HEK293 (cell line): ENCODE measurements around the gene CCDC7.

Source experiments
- MEIS1 ChIP-seq: sonication (generic); formaldehyde crosslinking; IDR thresholded peaks from 2 replicates; pipeline ENCODE4 v1.8.1; 2022; ENCODE audit warnings: missing genetic modification reagents, mild to moderate bottlenecking, borderline replicate concordance
- ZFP37 ChIP-seq: fragments of 450-650 bp; formaldehyde crosslinking; IDR thresholded peaks from 2 replicates; pipeline ENCODE4 v1.5.1; 2016; ENCODE audit warnings: missing biosample characterization, missing genetic modification characterization
- ZNF140 ChIP-seq: fragments of 450-650 bp; formaldehyde crosslinking; IDR thresholded peaks from 2 replicates; pipeline ENCODE4 v1.5.1; 2016; ENCODE audit warnings: missing biosample characterization, missing genetic modification characterization
- ZNF311 ChIP-seq: fragments of 450-650 bp; formaldehyde crosslinking; IDR thresholded peaks from 2 replicates; pipeline ENCODE4 v1.5.1; 2017; ENCODE audit warnings: missing biosample characterization, missing genetic modification characterization, borderline replicate concordance
- TF ChIP-seq, protein P1 (sequence below): fragments of 450-650 bp; formaldehyde crosslinking; IDR thresholded peaks from 2 replicates; pipeline ENCODE4 v1.5.1; 2016; ENCODE audit warnings: missing biosample characterization, missing genetic modification characterization, low read depth
- TF ChIP-seq, protein P2 (sequence below): fragments of 450-650 bp; formaldehyde crosslinking; IDR thresholded peaks from 2 replicates; pipeline ENCODE4 v1.5.1; 2016; ENCODE audit warnings: missing biosample characterization, missing genetic modification characterization
- TF ChIP-seq, protein P3 (sequence below): fragments of 450-650 bp; IDR thresholded peaks from 2 replicates; pipeline ENCODE4 v1.5.1; 2018; ENCODE audit warnings: missing biosample characterization, missing genetic modification characterization

DNA sequence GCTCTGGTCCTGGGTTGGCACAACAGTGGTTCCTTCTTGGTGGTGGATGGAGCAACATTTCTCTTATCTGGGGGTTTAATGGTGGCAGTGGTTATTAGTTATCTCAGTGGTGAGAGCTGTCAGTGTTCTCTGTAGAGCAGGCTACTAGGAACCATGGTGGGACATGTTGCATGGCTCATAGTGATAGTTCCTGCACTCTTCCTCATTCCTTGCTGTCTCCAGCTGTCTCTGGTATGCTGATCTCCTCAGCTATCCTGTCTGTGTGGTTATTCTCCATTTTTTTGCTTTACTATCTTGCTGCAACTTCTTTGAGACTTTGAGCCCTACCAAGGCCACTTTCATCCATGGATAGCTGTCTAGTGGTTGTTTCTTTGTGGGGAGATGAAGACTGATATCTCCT lies 44.0 kb downstream of the CCDC7 start:
- TF ChIP-seq ZFP37 (tag by site-specific recombination) (no peak), MEIS1 (no peak), ZNF140 (no peak), ZNF311 (no peak)
- TF ChIP-seq, protein P1, sequence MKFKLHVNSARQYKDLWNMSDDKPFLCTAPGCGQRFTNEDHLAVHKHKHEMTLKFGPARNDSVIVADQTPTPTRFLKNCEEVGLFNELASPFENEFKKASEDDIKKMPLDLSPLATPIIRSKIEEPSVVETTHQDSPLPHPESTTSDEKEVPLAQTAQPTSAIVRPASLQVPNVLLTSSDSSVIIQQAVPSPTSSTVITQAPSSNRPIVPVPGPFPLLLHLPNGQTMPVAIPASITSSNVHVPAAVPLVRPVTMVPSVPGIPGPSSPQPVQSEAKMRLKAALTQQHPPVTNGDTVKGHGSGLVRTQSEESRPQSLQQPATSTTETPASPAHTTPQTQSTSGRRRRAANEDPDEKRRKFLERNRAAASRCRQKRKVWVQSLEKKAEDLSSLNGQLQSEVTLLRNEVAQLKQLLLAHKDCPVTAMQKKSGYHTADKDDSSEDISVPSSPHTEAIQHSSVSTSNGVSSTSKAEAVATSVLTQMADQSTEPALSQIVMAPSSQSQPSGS (tag by site-specific recombination), result no peak
- TF ChIP-seq, protein P2, sequence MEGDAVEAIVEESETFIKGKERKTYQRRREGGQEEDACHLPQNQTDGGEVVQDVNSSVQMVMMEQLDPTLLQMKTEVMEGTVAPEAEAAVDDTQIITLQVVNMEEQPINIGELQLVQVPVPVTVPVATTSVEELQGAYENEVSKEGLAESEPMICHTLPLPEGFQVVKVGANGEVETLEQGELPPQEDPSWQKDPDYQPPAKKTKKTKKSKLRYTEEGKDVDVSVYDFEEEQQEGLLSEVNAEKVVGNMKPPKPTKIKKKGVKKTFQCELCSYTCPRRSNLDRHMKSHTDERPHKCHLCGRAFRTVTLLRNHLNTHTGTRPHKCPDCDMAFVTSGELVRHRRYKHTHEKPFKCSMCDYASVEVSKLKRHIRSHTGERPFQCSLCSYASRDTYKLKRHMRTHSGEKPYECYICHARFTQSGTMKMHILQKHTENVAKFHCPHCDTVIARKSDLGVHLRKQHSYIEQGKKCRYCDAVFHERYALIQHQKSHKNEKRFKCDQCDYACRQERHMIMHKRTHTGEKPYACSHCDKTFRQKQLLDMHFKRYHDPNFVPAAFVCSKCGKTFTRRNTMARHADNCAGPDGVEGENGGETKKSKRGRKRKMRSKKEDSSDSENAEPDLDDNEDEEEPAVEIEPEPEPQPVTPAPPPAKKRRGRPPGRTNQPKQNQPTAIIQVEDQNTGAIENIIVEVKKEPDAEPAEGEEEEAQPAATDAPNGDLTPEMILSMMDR (tag by site-specific recombination), result no peak
- TF ChIP-seq, protein P3, sequence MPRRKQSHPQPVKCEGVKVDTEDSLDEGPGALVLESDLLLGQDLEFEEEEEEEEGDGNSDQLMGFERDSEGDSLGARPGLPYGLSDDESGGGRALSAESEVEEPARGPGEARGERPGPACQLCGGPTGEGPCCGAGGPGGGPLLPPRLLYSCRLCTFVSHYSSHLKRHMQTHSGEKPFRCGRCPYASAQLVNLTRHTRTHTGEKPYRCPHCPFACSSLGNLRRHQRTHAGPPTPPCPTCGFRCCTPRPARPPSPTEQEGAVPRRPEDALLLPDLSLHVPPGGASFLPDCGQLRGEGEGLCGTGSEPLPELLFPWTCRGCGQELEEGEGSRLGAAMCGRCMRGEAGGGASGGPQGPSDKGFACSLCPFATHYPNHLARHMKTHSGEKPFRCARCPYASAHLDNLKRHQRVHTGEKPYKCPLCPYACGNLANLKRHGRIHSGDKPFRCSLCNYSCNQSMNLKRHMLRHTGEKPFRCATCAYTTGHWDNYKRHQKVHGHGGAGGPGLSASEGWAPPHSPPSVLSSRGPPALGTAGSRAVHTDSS (tag by site-specific recombination), result no peak
